Keratinocyte (primary cell): ENCODE results near the gene SEMA3A. TPM values are rescaled to one million over a fixed set of nuclear protein-coding genes. Genes with fewer than 3 reads are reported as not detected.
A peak's percentile ranks its signal among the peaks of the same experiment; 100 is the strongest.

ENCODE experiments used
- DNase-seq: peaks from one replicate; pipeline ENCODE4 v3.0.0-alpha.2; 2011; ENCODE audit warnings: low read depth, missing footprints, low spot score
- FAIRE-seq: peaks from 2 replicates; lab custom pipeline; 2011; peaks lifted over from hg19 to GRCh38; lab: Jason Lieb, UNC
- H2AFZ ChIP-seq: 2 replicates; pipeline ENCODE4 v1.6.0; 2012; ENCODE audit warnings: low read length, control low read depth, inconsistent platforms; ENCODE audit not compliant: control insufficient read depth
- H3K27ac ChIP-seq: 2 replicates; pipeline ENCODE4 v1.5.1; 2011; ENCODE audit warnings: low read length; ENCODE audit not compliant: control insufficient read depth, insufficient read depth
- H3K27me3 ChIP-seq: 3 replicates; pipeline ENCODE4 v1.6.0; 2011; ENCODE audit warnings: low read length; ENCODE audit not compliant: control insufficient read depth, insufficient read depth; ENCODE audit errors: extremely low read depth
- H3K36me3 ChIP-seq, 2 experiments: 2 replicates in 1 of 2; 3 replicates in 1 of 2; pipeline ENCODE4 v1.5.1; 2011; ENCODE audit warnings: low read length in 2 of 2, mild to moderate bottlenecking in 1 of 2; ENCODE audit not compliant: control insufficient read depth in 2 of 2, insufficient read depth in 2 of 2; ENCODE audit errors: extremely low read depth in 1 of 2
- H3K4me1 ChIP-seq: 3 replicates; pipeline ENCODE4 v1.5.1; 2011; ENCODE audit warnings: low read length; ENCODE audit not compliant: control insufficient read depth, insufficient read depth; ENCODE audit errors: extremely low read depth
- H3K4me2 ChIP-seq: 3 replicates; pipeline ENCODE4 v1.6.0; 2011; ENCODE audit warnings: low read depth, low read length; ENCODE audit not compliant: control insufficient read depth, insufficient read depth; ENCODE audit errors: extremely low read depth
- H3K4me3 ChIP-seq, 3 experiments: fragments of 200-600 bp in 1 of 3; sonication (generic) in 1 of 3; 2 replicates in 2 of 3; 3 replicates in 1 of 3; pipeline ENCODE4 v1.5.1; 2011 to 2016; ENCODE audit warnings: low read length in 3 of 3, mild to moderate bottlenecking in 3 of 3, control low read depth in 2 of 3, inconsistent platforms in 1 of 3, low read depth in 1 of 3, mixed read lengths in 1 of 3, mixed run types in 1 of 3, moderate library complexity in 1 of 3; ENCODE audit not compliant: control insufficient read depth in 2 of 3, insufficient read depth in 2 of 3; ENCODE audit errors: extremely low read depth in 1 of 3
- H3K79me2 ChIP-seq: 2 replicates; pipeline ENCODE4 v1.6.0; 2012; ENCODE audit warnings: low read length; ENCODE audit not compliant: control insufficient read depth, insufficient read depth
- H3K9ac ChIP-seq: 3 replicates; pipeline ENCODE4 v1.6.0; 2011; ENCODE audit warnings: low read length; ENCODE audit not compliant: control insufficient read depth, insufficient read depth; ENCODE audit errors: extremely low read depth
- H3K9me1 ChIP-seq: 3 replicates; pipeline ENCODE4 v1.6.0; 2011; ENCODE audit warnings: low read length; ENCODE audit not compliant: control insufficient read depth, insufficient read depth; ENCODE audit errors: extremely low read depth
- H3K9me3 ChIP-seq: 2 replicates; pipeline ENCODE4 v1.5.1; 2012; ENCODE audit warnings: low read depth, low read length; ENCODE audit not compliant: control insufficient read depth
- H4K20me1 ChIP-seq: 3 replicates; pipeline ENCODE4 v1.6.0; 2011; ENCODE audit warnings: low read length; ENCODE audit not compliant: control insufficient read depth, insufficient read depth; ENCODE audit errors: extremely low read depth
- EZH2 ChIP-seq: IDR thresholded peaks from one replicate; pipeline ENCODE4 v1.6.1; 2012; ENCODE audit warnings: inconsistent platforms, mild to moderate bottlenecking, low read length, moderate library complexity
- dilution Hi-C: fragments of 300-500 bp; cut with MboI; formaldehyde crosslinking; loops from one replicate; pipeline ENCODE4 v1.7.0; 2020; ENCODE audit warnings: low sequenced_read_pairs; ENCODE audit not compliant: extremely low pct_ligation_motif_present
- polyA plus RNA-seq, 5 experiments: library from polyadenylated mRNA; depleted of rRNA in 3 of 5; stranded (reverse) in 3 of 5; stranded (forward) in 1 of 5; unstranded in 1 of 5; fragments of >200 nt; gene quantifications; 1 replicate in 1 of 5; 2 replicates in 3 of 5; 3 replicates in 1 of 5; pipeline versions ENCODE4 v1.2.1 to v1.2.3, GENCODE V29; 2011 to 2012; ENCODE audit warnings: missing spikeins in 2 of 5, low read depth in 1 of 5, low replicate concordance in 1 of 5
- TF ChIP-seq, protein P1 (sequence below), 3 experiments: IDR thresholded peaks in 1 of 3; conservative IDR thresholded peaks in 1 of 3; optimal IDR thresholded peaks in 1 of 3; 2 replicates in 2 of 3; 3 replicates in 1 of 3; pipeline versions ENCODE3 to v1.5.1; 2011; ENCODE audit warnings: low read length in 3 of 3, mild to moderate bottlenecking in 3 of 3, moderate library complexity in 2 of 3, control low read depth in 1 of 3, inconsistent platforms in 1 of 3; ENCODE audit not compliant: insufficient read depth in 2 of 3; ENCODE audit errors: extremely low read depth in 1 of 3

The SEMA3A gene
- polyA plus RNA-seq, 1 donor (not counting 4 experiments of a cell fraction or from before 2014, with no cell fraction given): 2.1 TPM

DNA sequence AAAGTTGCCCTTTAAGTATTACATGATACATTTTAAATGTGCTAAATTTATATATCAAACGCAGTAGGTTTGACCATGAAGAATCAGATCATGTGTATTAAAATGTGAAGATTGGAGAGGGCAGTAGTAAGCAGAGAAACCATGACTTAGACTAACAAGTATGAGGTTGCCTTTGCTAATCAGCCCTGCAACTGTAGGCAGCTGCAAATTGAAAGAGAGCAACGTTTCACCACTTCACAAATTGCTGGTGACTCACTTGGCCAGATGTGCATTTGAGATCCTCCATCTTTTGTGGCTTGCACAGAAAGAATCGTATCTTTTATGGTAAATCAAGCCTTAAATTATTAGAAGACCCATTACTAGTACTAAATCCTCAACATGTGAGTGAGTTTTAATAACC lies 10.1 kb upstream of the SEMA3A start:
- Histone ChIP-seq H2AFZ (peak overlapping the region; percentile 13), H3K4me1 (peaks cover 5% of the 10 kb centered on the region), H3K4me2 (no peak overlapping the region), H3K9me1 (no peaks in the 10 kb centered on the region), H3K27ac (no peak overlapping the region), H3K9me3 (no peaks in the 10 kb centered on the region), H4K20me1 (no peaks in the 10 kb centered on the region), H3K36me3 (no peaks in the 10 kb centered on the region), H3K4me3 (no peak overlapping the region), H3K79me2 (no peaks in the 10 kb centered on the region), H3K27me3 (no peaks in the 10 kb centered on the region), H3K9ac (no peak overlapping the region)
- dilution Hi-C loops: no loop called here
- FAIRE-seq (peak; percentile 74), DNase-seq (no peak)
- TF ChIP-seq, protein P1, sequence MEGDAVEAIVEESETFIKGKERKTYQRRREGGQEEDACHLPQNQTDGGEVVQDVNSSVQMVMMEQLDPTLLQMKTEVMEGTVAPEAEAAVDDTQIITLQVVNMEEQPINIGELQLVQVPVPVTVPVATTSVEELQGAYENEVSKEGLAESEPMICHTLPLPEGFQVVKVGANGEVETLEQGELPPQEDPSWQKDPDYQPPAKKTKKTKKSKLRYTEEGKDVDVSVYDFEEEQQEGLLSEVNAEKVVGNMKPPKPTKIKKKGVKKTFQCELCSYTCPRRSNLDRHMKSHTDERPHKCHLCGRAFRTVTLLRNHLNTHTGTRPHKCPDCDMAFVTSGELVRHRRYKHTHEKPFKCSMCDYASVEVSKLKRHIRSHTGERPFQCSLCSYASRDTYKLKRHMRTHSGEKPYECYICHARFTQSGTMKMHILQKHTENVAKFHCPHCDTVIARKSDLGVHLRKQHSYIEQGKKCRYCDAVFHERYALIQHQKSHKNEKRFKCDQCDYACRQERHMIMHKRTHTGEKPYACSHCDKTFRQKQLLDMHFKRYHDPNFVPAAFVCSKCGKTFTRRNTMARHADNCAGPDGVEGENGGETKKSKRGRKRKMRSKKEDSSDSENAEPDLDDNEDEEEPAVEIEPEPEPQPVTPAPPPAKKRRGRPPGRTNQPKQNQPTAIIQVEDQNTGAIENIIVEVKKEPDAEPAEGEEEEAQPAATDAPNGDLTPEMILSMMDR (optimal IDR thresholded peaks at IDR 0.05 in 1 of 3, IDR thresholded peaks at IDR 0.05 in 1 of 3, conservative IDR thresholded peaks at IDR 0.05 in 1 of 3; ENCODE audit: extremely low read depth in 1 of 3, insufficient read depth in 2 of 3, low read length in 3 of 3): no peak
- TF ChIP-seq EZH2: no peak

DNA sequence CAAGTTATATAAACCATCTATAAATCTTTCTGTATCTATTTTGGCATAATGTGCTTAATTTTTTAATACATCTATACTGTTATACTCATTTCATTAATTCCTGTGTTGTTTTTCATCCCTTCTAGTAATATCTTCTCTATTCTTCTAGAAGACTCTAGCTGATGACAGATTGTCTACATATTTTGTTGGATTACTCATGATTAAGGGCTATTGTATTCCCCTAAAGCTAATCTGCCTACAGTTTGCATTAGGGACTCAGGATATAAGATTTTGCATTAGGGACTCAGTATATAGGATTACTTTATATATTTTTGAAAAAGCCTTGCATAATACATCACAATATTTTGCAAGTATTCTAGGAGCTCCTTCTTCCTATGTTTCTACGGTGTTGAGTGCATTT lies 8.3 kb upstream of the SEMA3A start:
- dilution Hi-C loops: no loop called here
- Histone ChIP-seq H2AFZ (no peak overlapping the region), H3K9ac (no peak overlapping the region), H3K4me1 (peaks cover 5% of the 10 kb centered on the region), H3K4me3 (no peak overlapping the region), H3K27ac (no peak overlapping the region), H3K9me3 (no peaks in the 10 kb centered on the region), H3K9me1 (no peaks in the 10 kb centered on the region), H4K20me1 (no peaks in the 10 kb centered on the region), H3K36me3 (no peaks in the 10 kb centered on the region), H3K4me2 (no peak overlapping the region), H3K27me3 (no peaks in the 10 kb centered on the region), H3K79me2 (no peaks in the 10 kb centered on the region)
- DNase-seq: no peak
- TF ChIP-seq, protein P1 (optimal IDR thresholded peaks at IDR 0.05 in 1 of 3, IDR thresholded peaks at IDR 0.05 in 1 of 3, conservative IDR thresholded peaks at IDR 0.05 in 1 of 3; ENCODE audit: extremely low read depth in 1 of 3, insufficient read depth in 2 of 3, low read length in 3 of 3): no peak
- TF ChIP-seq EZH2: no peak
- FAIRE-seq: no peak
